HEK293 (cell line): Measurements from ENCODE around the gene TPST1.

Experiments used
- CTCF ChIA-PET: fragments of 350-600 bp; formaldehyde crosslinking; extraction: SDS; loops from one replicate; lab custom pipeline; 2021; ENCODE audit warnings: antibody characterized with exemption; lab: Yijun Ruan, JAX
- POLR2A ChIA-PET: fragments of 300-600 bp; formaldehyde crosslinking; extraction: SDS; loops from one replicate; lab custom pipeline; 2020; ENCODE audit warnings: antibody characterized with exemption, inconsistent platforms; lab: Yijun Ruan, JAX
- H3K27ac ChIP-seq: fragments of 200-500 bp; sonication (Bioruptor generic); 2 replicates; pipeline ENCODE4 v1.5.1; 2014; ENCODE audit warnings: low read depth, low read length, control low read depth, inconsistent platforms; ENCODE audit errors: extremely low read depth
- H3K36me3 ChIP-seq, 2 experiments: fragments of 200-500 bp in 1 of 2; sonication (Bioruptor generic) in 1 of 2; 1 replicate in 1 of 2; 2 replicates in 1 of 2; pipeline ENCODE4 v1.5.1; 2014 to 2017; ENCODE audit warnings: inconsistent platforms in 2 of 2, low read length in 2 of 2; ENCODE audit not compliant: control insufficient read depth in 2 of 2, insufficient read depth in 1 of 2
- H3K4me1 ChIP-seq: fragments of 200-500 bp; sonication (Bioruptor generic); 2 replicates; pipeline ENCODE4 v1.5.1; 2014; ENCODE audit warnings: mild to moderate bottlenecking, low read length, inconsistent platforms; ENCODE audit not compliant: control insufficient read depth, insufficient read depth
- H3K4me3 ChIP-seq: 2 replicates; pipeline ENCODE4 v1.5.1; 2011; ENCODE audit warnings: low read depth, mild to moderate bottlenecking, control low read depth, low read length, moderate library complexity
- H3K9me3 ChIP-seq: fragments of 200-500 bp; sonication (Bioruptor generic); 2 replicates; pipeline ENCODE4 v1.5.1; 2014; ENCODE audit warnings: low read depth, low read length, inconsistent platforms; ENCODE audit not compliant: control insufficient read depth, insufficient read depth
- GLI4 ChIP-seq: fragments of 450-650 bp; formaldehyde crosslinking; IDR thresholded peaks from 2 replicates; pipeline ENCODE4 v1.5.1; 2016; ENCODE audit warnings: missing biosample characterization, missing genetic modification characterization
- HOXA7 ChIP-seq: sonication (generic); formaldehyde crosslinking; IDR thresholded peaks from 2 replicates; pipeline ENCODE4 v1.8.1; 2022; ENCODE audit warnings: missing genetic modification reagents, borderline replicate concordance
- HOXC10 ChIP-seq: sonication (generic); formaldehyde crosslinking; IDR thresholded peaks from 2 replicates; pipeline ENCODE4 v1.8.1; 2023; ENCODE audit warnings: mild to moderate bottlenecking, missing genetic modification reagents
- KLF1 ChIP-seq: fragments of 450-650 bp; formaldehyde crosslinking; IDR thresholded peaks from 2 replicates; pipeline ENCODE4 v1.5.1; 2016; ENCODE audit warnings: missing biosample characterization, missing genetic modification characterization
- KLF9 ChIP-seq: fragments of 450-650 bp; formaldehyde crosslinking; IDR thresholded peaks from 2 replicates; pipeline ENCODE4 v1.5.1; 2016; ENCODE audit warnings: missing biosample characterization, missing genetic modification characterization, low read depth
- PATZ1 ChIP-seq: fragments of 450-650 bp; formaldehyde crosslinking; IDR thresholded peaks from 2 replicates; pipeline ENCODE4 v1.5.1; 2016; ENCODE audit warnings: missing biosample characterization, missing genetic modification characterization
- PRDM10 ChIP-seq: fragments of 450-650 bp; formaldehyde crosslinking; IDR thresholded peaks from 2 replicates; pipeline ENCODE4 v1.5.1; 2016; ENCODE audit warnings: missing biosample characterization, missing genetic modification characterization
- TSHZ1 ChIP-seq: fragments of 450-650 bp; formaldehyde crosslinking; IDR thresholded peaks from 2 replicates; pipeline ENCODE4 v1.5.1; 2016; ENCODE audit warnings: missing biosample characterization, missing genetic modification characterization, borderline replicate concordance
- ZBTB1 ChIP-seq: fragments of 450-650 bp; formaldehyde crosslinking; IDR thresholded peaks from 2 replicates; pipeline ENCODE4 v1.5.1; 2016; ENCODE audit warnings: missing biosample characterization, missing genetic modification characterization
- ZBTB20 ChIP-seq: fragments of 450-650 bp; formaldehyde crosslinking; IDR thresholded peaks from 2 replicates; pipeline ENCODE4 v1.5.1; 2016; ENCODE audit warnings: missing biosample characterization, missing genetic modification characterization
- ZBTB7A ChIP-seq: fragments of 450-650 bp; formaldehyde crosslinking; IDR thresholded peaks from 2 replicates; pipeline ENCODE4 v1.5.1; 2016; ENCODE audit warnings: low read depth, missing biosample characterization, missing genetic modification characterization
- ZFHX2 ChIP-seq: fragments of 450-650 bp; formaldehyde crosslinking; conservative IDR thresholded peaks from 2 replicates; pipeline ENCODE4 v1.5.1; 2016; ENCODE audit warnings: missing biosample characterization, missing genetic modification characterization
- ZFP37 ChIP-seq: fragments of 450-650 bp; formaldehyde crosslinking; IDR thresholded peaks from 2 replicates; pipeline ENCODE4 v1.5.1; 2016; ENCODE audit warnings: missing biosample characterization, missing genetic modification characterization
- ZNF174 ChIP-seq: fragments of 450-650 bp; formaldehyde crosslinking; IDR thresholded peaks from 2 replicates; pipeline ENCODE4 v1.5.0; 2017; ENCODE audit warnings: missing biosample characterization, mild to moderate bottlenecking, missing genetic modification characterization
- ZNF19 ChIP-seq: fragments of 450-650 bp; formaldehyde crosslinking; IDR thresholded peaks from 2 replicates; pipeline ENCODE4; 2016; ENCODE audit warnings: missing biosample characterization, missing genetic modification characterization, low read depth
- ZNF302 ChIP-seq: fragments of 450-650 bp; formaldehyde crosslinking; IDR thresholded peaks from 2 replicates; pipeline ENCODE4 v1.5.1; 2016; ENCODE audit warnings: missing biosample characterization, missing genetic modification characterization, low read depth
- ZNF311 ChIP-seq: fragments of 450-650 bp; formaldehyde crosslinking; IDR thresholded peaks from 2 replicates; pipeline ENCODE4 v1.5.1; 2017; ENCODE audit warnings: missing biosample characterization, missing genetic modification characterization, borderline replicate concordance
- ZNF423 ChIP-seq: fragments of 450-650 bp; formaldehyde crosslinking; IDR thresholded peaks from 2 replicates; pipeline ENCODE4 v1.5.1; 2016; ENCODE audit warnings: missing biosample characterization, missing genetic modification characterization
- ZNF571 ChIP-seq: fragments of 450-650 bp; formaldehyde crosslinking; IDR thresholded peaks from 2 replicates; pipeline ENCODE4 v1.5.0; 2017; ENCODE audit warnings: missing biosample characterization, missing genetic modification characterization
- ZNF596 ChIP-seq: fragments of 450-650 bp; IDR thresholded peaks from 2 replicates; pipeline ENCODE4 v1.5.0; 2018; ENCODE audit warnings: missing biosample characterization, mild to moderate bottlenecking, missing genetic modification characterization, moderate library complexity
- ZNF707 ChIP-seq: fragments of 450-650 bp; formaldehyde crosslinking; IDR thresholded peaks from 2 replicates; pipeline ENCODE4 v1.5.1; 2016; ENCODE audit warnings: missing biosample characterization, missing genetic modification characterization
- ZNF76 ChIP-seq: fragments of 450-650 bp; formaldehyde crosslinking; IDR thresholded peaks from 2 replicates; pipeline ENCODE4; 2016; ENCODE audit warnings: low read depth, missing biosample characterization, missing genetic modification characterization, borderline replicate concordance
- ZSCAN16 ChIP-seq: fragments of 450-650 bp; formaldehyde crosslinking; IDR thresholded peaks from 2 replicates; pipeline ENCODE4 v1.5.1; 2016; ENCODE audit warnings: missing biosample characterization, missing genetic modification characterization
- ZSCAN18 ChIP-seq: fragments of 450-650 bp; formaldehyde crosslinking; IDR thresholded peaks from 2 replicates; pipeline ENCODE4 v1.5.1; 2016; ENCODE audit warnings: missing biosample characterization, missing genetic modification characterization

Gene TPST1

GRCh38 chr7:66296557-66296956, 91.4 kb downstream of the TPST1 start (continued):
- TF ChIP-seq ZBTB20, result no peak
- no peak for TF ChIP-seq ZNF707 (tag by site-specific recombination)
- TF ChIP-seq TSHZ1, result no peak
- TF ChIP-seq ZNF596, result no peak

- ChIA-PET POLR2A (no interaction called here), CTCF (no interaction called here)
- Histone ChIP-seq H3K36me3 (no peaks in the 10 kb centered on the region; a peak in 1 of 3 replicates), H3K4me3 (no peak overlapping the region), H3K9me3 (no peaks in the 10 kb centered on the region), H3K27ac (no peak overlapping the region), H3K4me1 (no peaks in the 10 kb centered on the region)
- TF ChIP-seq KLF1 (tag by site-specific recombination) (no peak), ZNF174 (tag by site-specific recombination) (no peak), HOXC10 (CRISPR knock-in tag) (no peak), KLF9 (tag by site-specific recombination) (no peak), ZBTB7A (tag by site-specific recombination) (no peak), ZSCAN18 (tag by site-specific recombination) (no peak), ZNF571 (tag by site-specific recombination) (no peak), GLI4 (tag by site-specific recombination) (no peak), PATZ1 (tag by site-specific recombination) (no peak), ZFP37 (tag by site-specific recombination) (no peak), ZNF76 (tag by site-specific recombination) (no peak), HOXA7 (no peak), ZBTB1 (no peak), PRDM10 (tag by site-specific recombination) (no peak), ZNF423 (tag by site-specific recombination) (no peak), ZNF311 (no peak), ZNF302 (tag by site-specific recombination) (no peak), ZNF19 (no peak), ZSCAN16 (tag by site-specific recombination) (no peak), ZFHX2 (no peak)
These were observed 92.4 kb downstream of the TPST1 start for GRCh38 chr7:66297579-66297978.
